T-helper 1 cell (primary cell): Measurements from ENCODE around the gene DIPK1A.
"Not testable (repeated sequence)": the region's sequence is repeated elsewhere in the genome, so short reads cannot be mapped to it uniquely, and the experiment has no call there.

Experiments
- DNase-seq, 5 donors: peaks; one replicate each; pipeline ENCODE4 v3.0.0-alpha.2; 2012 to 2020

The DIPK1A gene

DNA sequence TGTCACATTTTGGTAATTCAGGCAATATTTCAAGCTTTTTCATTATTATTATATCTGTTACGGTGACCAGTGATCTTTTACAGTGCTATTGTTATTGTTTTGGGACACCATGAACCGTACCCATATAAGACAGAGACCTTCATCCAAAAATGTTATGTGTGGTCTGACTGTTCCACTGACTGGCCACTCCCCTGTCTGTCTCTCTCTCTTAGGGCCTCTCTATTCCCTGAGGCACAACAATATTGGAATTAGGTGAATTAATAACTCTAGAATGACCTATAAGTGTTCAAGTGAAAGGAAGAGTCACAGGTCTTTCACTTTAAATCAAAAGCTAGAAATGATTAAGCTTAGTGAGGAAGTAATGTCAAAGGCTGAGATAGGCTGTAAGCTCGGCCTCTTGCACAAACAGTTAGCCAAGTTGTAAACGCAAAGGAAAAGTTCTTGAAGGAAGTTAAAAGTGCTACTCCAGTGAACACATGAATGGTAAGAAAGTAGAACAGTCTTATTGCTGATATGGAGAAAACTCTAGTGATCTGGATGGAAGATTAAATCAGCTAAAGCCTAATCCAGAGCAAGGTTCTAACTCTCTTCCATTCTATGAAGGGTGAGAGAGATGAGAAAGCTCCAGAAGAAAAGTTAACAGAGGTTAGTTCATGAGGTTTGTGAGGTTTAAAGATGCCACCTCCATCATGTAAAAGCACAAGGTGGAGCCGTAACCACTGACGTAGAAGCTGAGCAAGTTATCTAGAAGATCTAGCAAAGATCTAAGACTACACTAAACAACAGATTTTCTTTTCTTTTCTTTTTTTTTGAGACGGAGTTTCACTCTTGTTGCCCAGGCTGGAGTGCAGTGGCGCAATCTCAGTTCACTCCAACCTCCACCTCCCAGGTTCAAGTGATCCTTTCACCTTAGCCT, 19.7 kb upstream of the DIPK1A start:
- peak; percentile 12 to 87 (median 48) for DNase-seq

DNA sequence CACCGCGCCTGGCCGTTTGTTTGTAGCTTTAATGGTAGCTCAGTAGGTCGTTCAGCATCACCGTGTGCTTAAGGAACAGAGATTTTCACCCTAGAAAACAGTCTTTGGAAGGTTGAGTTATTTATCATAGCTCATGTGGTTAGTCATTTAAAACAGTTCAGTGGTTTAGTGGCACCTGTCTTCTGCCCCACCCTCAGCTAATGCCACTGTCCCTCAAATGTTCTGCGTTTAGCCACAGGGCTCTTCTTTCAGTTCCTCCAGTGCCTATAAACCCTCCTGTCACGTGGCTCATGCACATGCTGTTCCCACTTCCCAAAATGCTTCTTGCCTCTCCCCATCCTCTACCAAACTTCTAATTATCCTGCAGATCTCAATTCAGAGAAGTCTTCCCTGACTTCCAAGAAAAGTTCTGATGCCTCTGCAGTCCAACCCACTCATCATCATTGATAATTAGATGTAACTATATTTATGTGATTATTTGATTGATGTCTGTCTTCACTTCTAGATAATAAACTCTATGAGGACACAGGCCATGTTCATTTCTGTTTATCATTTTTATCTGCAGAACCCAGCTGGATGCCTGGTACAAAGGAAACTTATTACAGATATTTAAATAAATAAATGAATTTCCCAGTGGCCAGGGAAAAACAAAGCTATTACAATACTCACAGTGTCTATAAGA, 14.4 kb upstream of the DIPK1A start:
- peak in 1 of 5 donors; percentile 74 for DNase-seq

DNA sequence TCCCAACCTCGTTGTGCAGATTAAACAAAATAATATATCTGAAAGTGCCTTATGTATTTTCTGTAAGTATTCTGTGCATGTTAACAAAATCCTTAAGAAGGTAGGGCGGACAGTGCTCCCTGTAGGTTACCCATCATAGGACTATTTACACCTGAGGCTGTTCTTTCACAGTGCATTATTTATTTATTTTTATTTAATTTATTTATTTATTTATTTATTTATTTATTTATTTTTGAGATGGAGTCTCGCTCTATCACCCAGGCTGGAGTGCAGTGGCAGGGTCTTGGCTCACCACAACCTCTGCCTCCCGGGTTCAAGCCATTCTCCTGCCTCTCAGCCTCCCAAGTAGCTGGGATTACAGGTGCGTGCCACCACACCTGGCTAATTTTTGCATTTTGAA, 12.8 kb upstream of the DIPK1A start:
- not testable (repeated sequence) for DNase-seq

DNA sequence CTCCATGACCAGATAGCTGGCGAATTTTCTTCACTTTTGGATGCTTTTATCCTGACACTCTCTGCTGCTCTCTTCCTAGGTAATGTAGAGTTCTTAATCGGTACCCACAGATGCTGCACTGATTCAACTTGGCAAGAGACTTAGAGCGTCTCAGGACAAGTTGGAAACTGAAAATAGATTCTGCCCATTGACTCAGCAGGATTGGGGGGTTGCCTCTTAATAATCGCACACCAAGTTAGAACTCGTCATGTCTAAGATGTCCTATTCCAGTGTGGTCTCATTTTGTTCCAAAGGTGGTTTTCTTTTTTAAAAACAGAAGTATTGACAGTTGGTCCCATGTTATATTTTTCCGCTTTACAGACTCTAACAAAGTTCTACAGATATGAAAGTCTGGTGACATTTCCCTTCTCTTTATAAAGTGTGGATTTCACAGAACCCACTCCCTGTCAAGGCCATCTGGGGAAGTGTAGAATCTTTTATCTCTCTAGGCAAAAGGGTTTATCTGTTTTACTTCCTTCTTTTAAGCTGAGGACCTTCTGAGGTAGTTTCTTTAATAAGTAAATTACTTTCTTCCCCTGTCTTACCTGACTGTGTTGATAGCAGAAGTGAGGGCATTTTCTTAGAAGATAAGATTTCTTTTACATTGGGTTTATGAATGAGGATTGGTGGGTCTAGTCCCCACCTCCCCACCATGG, 12.1 kb upstream of the DIPK1A start:
- DNase-seq, result peak in 1 of 5 donors; percentile 66

DNA sequence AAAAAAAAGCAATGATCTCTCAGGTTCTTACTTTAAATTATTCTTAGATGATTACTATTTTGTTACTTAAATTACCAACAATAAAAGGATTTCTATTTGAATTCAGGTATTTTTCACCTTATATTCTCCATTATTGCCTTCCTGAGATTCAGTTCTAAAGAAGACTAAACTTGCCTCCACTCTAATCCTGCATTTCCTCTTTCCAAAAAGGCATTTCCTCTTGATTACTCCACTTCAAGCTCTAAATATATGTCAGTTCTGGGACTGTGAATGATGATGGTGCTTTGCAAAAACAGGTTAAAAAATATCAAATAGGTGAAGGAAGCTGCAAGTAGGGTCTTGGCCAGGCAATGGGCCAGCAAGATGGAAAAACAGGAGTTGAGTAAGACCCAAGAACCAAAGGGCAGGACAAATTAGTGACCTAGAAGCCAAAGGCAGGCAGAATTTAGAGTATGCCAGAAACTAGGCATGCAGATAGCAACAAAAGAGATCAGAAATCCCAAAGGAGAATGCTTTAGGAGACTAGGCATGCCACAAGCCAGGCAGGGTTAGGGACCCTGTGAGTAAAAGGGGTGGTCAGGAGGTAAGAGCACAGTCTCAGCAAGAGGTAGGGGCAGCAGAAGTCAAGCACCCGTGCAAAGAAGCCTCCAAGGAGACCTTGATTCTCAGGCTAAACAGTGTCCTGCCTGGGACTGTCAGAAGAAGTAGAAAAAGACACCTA, 11.3 kb upstream of the DIPK1A start:
- DNase-seq, result no peak

DNA sequence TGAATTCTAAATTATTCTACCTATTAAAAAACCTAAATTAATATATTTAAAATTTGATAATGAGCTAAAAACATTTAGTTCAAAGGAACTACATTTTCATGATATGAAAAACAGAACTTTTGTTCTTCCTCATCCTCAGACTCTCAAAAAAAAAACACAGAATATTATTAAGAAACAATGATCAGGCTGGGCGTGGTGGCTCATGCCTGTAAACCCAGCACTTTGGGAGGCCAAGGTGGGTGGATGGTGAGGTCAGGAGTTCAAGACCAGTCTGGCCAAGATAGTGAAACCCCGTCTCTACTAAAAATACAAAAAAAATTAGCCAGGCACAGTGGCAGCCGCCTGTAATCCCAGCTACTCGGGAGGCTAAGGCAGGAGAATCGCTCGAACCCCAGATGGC, 10.7 kb upstream of the DIPK1A start:
- not testable (repeated sequence) for DNase-seq

DNA sequence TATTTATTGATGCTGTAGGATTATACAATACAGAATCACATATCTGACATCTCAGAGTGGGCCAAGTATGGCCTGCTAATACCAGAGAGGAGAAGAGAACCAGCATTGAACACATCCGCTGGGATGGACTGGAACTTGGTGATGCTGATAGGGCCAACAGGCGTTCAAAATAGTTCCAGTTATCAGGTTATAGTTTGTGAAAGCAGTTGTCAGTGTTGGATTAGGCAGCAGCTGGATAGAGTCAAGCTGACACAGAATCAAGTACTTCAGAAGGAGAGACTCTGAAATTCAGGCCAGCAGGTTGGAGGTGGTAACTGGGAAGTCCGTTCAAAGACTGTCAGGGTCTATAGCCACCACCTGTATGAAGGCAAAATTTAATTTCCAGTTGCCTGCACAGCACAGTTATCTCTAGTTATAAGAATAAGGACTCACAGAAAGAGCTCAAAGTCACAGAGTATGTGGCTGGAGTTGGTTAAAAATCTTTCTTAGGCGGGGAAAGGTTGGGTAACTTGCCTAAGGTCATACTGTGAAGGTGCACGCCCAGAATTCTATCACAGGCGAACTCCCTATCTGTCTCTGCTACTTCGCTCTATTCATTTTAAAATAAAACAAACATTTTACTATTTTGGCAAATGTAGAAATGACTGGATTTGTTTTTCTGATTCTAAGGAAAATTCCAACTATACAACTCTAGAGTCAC, 9.9 kb upstream of the DIPK1A start:
- no peak for DNase-seq

DNA sequence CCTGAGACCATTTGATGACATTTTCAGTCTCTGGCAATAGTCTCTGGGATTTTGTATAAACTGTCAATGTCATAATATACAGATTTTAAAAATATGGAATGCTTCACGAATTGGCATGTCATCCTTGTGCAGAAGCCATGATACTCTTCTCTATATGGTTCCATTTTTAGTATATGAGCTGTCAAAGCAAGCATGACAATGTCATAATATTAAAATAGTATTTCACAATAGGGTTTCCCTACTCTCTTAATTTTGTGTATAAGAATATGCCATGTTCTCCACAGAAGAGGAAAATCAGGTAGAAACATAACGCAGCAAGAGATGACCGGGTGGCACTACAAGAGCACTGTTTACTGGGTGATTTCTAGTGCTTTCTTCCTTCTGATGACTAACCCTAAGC, 8.3 kb upstream of the DIPK1A start:
- DNase-seq, result no peak

DNA sequence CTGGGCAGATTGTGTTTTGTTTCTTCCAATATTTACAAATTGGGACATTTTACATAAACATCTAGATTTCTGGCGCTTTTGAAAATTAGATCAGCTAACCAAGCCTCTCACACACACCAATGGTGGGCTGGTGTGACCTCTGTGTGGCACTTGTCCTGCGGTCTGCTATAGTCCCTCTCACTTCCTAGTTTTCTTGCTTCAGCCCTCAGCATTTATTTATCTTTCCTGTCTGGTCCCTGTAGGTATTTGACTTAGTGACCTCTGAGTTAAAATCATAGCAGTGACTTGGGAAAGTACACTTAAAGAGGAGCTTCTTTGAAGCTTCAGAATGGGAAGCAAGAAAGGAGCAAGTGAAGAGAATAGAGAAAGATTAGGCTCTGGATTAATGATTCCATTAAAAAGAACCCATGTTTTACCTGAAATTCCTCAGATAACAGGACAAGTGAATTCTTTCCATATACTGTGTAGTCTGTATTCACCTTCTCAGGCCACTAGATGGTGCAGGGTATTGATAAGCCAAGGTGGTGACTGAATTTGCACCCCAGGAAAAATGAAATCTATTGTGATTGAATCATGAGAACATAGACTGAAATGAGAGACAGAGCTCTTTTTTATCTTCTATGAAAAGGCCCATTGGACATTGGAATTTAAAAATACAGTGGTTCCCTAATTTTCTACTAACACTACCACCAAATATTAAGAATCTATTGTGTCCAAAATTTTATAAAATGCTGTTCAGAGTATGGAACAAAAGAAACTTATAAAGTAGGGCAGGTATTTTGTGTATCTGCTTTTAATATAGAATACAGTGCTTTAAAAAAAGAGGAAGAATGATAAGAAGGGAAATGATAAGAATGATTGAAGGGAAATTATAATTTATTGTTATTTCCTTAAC, 7.1 kb upstream of the DIPK1A start:
- DNase-seq, result peak in 1 of 5 donors; percentile 64

DNA sequence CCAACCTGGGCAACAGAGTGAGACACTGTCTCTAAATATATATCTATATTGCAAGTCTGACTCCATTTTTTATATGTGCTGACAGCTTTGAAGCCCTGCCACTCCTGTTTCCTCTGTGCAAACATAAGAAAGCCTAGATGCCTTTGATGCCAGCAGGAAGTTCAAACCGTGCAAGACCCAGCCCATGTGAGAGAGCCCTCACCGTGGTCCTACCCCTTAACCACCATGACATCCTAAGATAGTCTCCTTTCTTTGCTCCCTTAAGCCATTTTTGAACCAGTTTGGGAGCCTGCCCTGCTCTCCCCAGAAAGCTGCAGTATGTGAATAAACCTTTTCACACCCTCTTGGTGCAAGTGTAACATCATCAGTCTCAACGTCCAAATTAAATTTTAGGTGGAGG, 3.7 kb upstream of the DIPK1A start:
- peak in 4 of 5 donors; percentile 31 to 75 (median 40) for DNase-seq

DNA sequence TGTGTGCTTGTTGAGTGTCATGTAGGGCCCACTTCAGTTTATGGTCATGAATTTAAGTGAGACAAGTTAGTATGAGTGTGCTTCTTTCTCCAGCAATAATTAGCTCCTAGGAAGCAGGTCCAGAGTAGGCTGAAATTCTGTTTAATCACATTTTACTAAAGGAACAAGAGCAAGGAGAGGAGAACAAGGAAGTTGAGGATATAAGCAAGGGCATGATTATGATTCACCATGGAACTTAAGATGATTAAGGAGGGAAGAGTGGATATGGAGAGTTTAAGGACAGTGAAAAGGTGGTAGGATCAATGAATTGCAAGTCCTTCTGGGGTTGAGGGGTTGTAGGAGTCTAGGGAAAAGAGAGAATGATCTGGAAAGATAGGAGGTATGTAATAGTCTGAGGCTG, 3.1 kb upstream of the DIPK1A start:
- no peak for DNase-seq

DNA sequence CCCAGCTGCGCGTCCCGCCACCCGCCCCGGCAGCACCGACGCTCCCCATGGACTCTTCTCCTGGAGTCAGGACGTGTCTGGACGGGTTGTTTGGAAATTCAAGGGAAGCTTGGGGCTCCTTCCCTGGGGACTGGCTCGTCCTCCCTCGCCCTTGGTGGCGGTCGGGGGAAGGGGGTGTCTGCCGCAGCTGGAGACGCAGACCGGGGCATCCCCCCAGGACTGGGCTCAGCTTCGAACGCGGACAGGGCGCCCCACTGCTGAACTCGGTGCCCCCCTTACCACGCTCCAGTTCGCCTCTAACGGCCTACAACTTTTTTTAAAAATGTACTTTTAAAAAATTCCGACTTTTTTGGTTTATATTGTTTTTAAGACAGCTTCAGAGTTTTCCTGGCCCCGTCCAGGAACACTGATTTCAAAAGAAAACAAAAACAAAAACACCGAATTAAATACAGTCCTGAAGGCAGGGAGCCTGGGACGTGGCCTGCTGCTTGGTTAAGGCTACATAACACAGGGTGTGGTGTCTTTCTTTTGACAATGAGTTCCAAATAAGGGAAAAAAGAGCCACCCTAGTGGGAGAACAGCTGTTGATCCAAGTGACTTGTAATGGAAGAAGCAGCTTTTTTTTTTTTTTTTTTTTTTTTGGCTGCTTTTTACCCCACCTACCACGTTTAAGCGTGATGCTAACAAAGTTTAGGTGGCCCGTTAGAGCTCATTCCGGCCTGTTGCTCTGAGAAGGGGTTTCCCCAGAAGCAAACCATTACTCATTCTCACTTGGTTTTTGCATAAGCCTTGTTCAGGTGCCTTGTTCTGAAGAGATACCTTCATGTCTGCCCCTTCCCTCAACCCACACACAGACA, 862 bp upstream of the DIPK1A start:
- peak; percentile 55 to 91 (median 65) for DNase-seq

DNA sequence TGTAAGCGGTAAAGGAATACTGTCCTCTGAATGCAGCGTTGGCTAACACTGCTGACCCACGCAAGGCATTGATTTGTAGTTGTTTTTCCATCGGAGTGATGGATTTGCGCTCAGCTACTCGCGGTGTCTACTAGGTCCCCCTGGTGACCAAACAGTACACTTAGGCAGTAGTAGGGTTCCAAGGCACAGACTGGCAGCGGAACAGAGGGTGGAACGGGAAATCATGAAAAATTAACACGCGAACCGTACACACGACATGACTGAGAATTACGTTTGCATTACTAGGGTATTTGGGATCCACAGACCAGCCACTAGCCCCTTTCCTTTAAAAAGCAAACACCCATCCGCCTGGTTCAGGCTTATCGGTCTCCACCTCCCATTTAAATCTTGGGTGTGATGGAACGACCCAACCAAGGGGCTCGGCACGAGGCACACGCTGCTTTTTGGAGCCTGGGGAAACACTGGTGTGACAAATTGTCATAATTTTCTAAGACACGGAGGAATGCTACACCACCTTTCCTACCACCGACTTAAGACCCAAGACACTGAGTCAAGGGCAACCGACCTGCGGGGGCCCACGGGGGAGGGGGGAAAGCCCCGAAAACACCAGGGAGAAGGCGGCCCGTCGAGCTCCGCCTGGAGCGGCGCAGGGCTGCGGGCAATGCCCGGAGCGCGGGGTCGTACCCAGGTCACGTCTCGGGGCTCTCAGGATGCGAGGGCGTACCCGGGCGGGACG, 699 bp downstream of the DIPK1A start:
- DNase-seq, result peak; percentile 20 to 85 (median 50)

DNA sequence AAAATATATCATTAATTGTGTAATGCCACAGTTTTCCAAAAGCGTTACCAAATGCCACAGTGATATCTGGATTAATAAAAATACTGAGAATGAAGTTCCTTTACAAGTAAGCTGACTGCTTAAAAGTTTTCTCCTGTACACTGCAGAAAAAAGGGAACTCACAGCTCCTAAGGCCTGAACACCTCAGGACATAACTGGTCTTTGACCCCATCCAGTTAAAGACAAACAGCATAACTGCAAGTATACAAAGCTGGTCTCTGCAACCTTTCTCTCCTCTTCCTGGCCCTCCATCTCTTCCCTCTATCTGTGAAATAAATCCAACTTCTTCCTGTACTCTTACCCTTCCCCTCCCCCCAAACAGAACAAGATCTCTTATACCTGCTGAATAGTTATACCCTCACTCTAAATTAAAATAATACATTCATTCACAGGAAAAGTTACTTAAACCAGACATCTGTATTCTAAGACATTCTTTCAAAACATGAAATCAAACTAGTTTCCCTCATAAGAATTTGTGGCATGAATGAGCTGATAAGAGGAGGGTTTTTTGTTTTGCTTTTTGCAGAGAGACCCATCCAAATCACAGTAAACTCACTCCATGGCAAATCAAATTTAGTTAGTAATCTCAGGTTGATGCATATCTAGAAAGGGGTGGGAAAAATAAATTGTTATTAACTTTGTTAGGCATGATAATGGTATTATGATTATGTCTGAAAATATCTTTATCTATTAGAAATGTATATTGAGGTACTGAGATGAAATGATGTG, 2.9 kb downstream of the DIPK1A start:
- DNase-seq, result no peak

DNA sequence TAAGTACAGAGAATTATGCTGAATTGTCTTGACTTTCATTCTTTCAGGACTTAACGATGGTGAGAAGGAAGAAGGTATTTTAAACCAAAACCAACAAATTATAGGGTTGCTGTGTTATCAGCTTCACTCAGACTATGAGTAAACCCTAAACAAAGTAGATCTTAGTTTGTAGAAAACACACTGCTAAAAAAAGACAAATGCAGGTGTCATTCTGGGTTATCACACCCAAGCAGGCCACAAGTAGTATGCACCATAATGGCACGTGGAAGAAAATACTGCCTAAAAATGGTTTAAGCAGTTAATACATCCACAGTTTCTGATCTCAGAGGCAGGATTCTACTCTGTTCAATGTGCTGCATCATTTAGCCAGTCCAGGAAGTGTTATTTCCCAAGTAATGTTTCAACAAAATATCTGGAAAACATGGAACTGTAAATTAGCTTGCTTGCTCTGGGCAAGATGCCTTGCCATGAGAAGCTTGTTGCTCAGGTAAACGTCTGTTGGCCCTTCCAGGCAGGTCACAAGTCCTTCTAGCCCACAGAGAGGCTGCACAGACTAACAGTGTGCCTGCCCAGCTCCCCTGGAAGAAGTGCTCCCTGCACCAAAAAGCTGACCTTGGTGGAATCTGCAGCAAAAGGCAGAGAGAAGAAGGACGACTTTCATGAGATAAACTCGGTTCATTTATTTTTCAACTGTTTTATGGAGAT, 4.1 kb downstream of the DIPK1A start:
- peak in 1 of 5 donors; percentile 35 for DNase-seq

DNA sequence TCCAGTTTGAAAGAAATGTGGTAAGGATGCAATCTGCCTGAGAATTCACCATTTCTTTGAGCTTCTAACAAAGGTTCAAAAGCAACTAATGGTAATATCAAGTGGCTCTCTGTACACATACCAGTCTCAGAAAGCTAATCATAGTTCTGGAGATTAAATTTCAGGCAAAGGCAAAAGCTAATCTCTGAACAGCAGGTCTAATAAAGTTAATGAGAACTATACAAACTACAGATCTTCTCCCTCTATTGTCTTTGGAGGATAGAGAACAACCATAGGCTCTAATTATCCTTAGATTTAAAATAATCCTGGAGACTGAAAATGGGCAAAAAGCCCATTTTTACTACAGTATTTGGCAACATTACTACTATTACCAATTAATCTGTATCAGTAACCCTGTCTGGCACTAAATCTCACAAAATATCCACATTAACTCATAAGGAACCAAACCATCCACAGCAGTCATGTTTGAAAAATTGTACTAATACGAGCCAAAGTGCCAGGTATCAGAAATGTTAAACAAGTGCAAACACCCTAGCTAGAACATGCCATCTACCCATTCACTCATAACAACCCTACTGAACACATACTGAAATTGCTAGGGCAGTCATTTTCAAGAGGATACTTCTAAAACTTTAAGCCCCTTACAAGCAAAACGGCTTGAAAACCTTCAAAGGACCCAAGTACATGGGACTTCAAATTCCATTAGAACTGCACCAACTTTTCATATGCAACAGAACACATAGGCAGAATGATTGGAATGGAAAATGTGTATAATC, 4.8 kb downstream of the DIPK1A start:
- DNase-seq, result no peak

DNA sequence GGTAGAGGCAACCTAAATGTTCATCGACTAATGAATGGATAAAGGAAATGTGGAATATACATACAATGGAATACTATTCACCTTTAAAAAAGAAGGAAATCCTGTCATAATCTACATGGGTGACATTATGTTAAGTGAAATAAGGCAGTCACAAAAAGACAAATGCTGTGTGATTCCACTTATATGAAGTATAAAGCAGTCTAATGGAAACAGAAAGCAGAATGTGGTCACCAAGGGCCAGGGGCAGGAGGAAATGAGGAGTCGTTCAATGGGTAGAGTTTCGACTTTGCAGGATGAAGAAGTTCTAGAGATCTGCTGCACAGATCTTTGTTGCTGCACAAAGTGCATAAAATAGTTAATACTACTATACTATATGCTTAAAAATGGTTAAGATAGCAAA, 7.8 kb downstream of the DIPK1A start:
- DNase-seq, result peak in 2 of 5 donors; percentile 15 to 84
